Spleen (tissue), 7 donors: Measurements from ENCODE around the gene ZC3H12C.
A peak's percentile ranks its signal among the peaks of the same experiment; 100 is the strongest.

Source experiments
- CTCF ChIP-seq, 11 experiments: fragments of 200-600 bp in 7 of 11; fragments of 450-650 bp in 4 of 11; sonication (generic) in 4 of 11; IDR thresholded peaks in 8 of 11; conservative IDR thresholded peaks in 3 of 11; 1 replicate in 7 of 11; 2 replicates in 4 of 11; pipeline versions ENCODE4 v1.4.0 to v1.8.0; 2016 to 2021; ENCODE audit warnings: antibody characterized with exemption in 11 of 11, inconsistent platforms in 4 of 11, mild to moderate bottlenecking in 1 of 11
- POLR2A ChIP-seq, 3 donors: fragments of 450-650 bp; IDR thresholded peaks; one replicate each; pipeline ENCODE4 v1.5.1; 2017; ENCODE audit warnings: antibody characterized with exemption in 3 of 3, mild to moderate bottlenecking in 1 of 3
- donor health status: DM: no; HTN: no; CAD: no; lungs with moderate emphysema.
- donor health status: DM: no; HTN: no; CAD: no.
- donor health status: DM: no; HTN: no; CAD: no.

DNA sequence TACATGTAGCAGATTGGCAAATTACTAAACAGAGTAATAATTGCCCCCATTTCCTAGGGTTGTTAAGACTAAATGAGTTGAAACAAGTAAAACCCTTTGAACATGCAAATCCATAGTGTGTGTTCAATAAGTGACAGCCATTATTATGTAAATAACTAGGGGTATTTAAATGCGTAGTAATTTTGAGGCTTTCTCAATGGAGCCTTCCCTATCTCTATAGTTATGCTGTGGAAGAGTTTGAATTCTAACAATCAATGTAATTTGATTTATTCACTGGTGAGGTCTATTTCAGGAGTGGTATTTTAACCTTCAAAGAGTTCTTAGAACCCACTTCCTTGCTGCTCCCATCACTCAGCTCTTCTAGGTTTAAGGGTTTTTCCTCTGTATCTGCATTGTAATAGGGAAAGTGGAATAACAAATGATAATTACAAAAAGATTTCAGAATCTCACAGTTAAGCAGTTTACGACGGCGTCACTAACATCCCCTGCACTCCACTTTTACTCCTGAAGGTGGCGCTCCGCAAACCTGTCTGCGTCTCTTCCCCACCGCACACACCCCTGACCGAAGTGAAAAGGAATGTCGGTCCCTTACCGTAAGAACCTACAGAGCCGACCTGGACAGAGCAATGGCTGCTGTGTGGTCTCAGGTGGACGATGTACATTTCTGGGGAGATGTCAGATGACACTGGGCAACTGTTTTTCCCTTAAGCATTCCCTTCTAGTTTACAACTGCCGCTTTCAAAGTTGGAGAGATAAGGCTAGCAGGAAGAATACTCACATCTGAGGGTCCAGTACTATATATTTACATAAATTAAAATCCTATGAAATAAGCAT is 80.8 kb downstream of the ZC3H12C start:
- no peak for TF ChIP-seq POLR2A (IDR thresholded peaks at IDR 0.05)
- peak; percentile 37 to 76 (median 58) for TF ChIP-seq CTCF (IDR thresholded peaks at IDR 0.05 in 8 of 11, conservative IDR thresholded peaks at IDR 0.05 in 3 of 11)
